ENCODE results near the gene GIGYF2.

Gene GIGYF2

DNA sequence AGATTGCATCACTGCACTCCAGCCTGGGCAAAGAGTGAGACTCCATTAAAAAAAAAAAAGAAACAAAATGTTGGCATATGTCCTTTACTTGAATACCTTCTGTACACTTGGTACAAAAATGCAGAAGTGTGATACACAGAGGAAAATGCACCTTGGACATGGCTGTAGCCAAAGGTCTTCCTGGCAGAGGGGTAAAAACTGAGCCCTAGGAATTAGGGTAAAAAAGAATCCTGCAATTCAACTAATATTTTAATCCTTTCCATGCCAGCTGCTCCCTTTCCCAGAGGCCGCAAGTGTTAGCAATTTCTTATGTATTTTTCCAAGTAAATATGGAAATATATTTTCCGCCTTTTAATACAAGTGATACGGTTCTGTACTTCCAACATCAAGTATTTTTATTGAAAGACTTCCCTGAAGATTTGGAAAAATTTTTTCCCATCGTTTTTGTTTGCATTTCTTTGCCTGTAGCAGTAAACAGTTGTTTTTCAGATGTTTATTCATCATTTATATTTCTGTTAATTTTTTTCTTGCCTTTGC is 53.1 kb downstream of the GIGYF2 start:
- no peak overlapping the region for H3K4me3 ChIP-seq (ENCODE audit: low read length)
- DNase-seq (ENCODE audit: low read depth): no peak
- no peak for TF ChIP-seq CTCF (IDR thresholded peaks at IDR 0.05; ENCODE audit: insufficient read depth, low read depth, low read length, missing control alignments)

GRCh38 chr2:232757905-232758304 is 60.8 kb downstream of the GIGYF2 start:
- DNase-seq (ENCODE audit: low read depth): no peak
- TF ChIP-seq CTCF (IDR thresholded peaks at IDR 0.05; ENCODE audit: insufficient read depth, low read depth, low read length, missing control alignments): no peak

GRCh38 chr2:232761301-232761907 is 64.3 kb downstream of the GIGYF2 start:
- DNase-seq (ENCODE audit: low read depth): peak; percentile 60
- TF ChIP-seq CTCF (IDR thresholded peaks at IDR 0.05; ENCODE audit: insufficient read depth, low read depth, low read length, missing control alignments): peak; percentile 67
- H3K4me3 ChIP-seq (ENCODE audit: low read length): no peak overlapping the region

More at GRCh38 chr2:232757905-232758304, 60.8 kb downstream of the GIGYF2 start:
- no peak overlapping the region for H3K4me3 ChIP-seq (ENCODE audit: low read length)

GRCh38 chr2:232767866-232768265 is 70.7 kb downstream of the GIGYF2 start:
- no peak overlapping the region for H3K4me3 ChIP-seq (ENCODE audit: low read length)
- no peak for DNase-seq (ENCODE audit: low read depth)
- TF ChIP-seq CTCF (IDR thresholded peaks at IDR 0.05; ENCODE audit: insufficient read depth, low read depth, low read length, missing control alignments): no peak

DNA sequence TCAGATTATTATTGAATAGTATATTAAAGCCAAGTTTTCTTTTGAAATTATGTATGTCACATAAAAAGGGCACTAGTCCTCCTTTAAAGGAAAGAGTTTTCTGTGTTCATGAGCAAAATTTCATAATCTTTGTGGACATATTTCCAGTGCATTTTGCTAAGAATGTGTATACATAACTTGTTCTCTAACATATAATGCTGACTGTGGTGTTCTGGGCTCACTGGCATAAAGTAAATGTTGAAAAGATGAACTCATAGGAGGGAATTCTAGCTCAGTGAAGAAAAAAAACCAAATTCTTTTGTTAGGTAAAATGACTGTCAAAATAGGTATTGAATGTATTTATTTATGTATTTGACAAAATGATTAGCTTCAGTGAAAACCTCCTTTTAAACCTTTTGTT is 73.1 kb downstream of the GIGYF2 start:
- H3K4me3 ChIP-seq (ENCODE audit: low read length): no peak overlapping the region
- DNase-seq (ENCODE audit: low read depth): no peak
- no peak for TF ChIP-seq CTCF (IDR thresholded peaks at IDR 0.05; ENCODE audit: insufficient read depth, low read depth, low read length, missing control alignments)

GRCh38 chr2:232771870-232772269 is 74.7 kb downstream of the GIGYF2 start:
- TF ChIP-seq CTCF (IDR thresholded peaks at IDR 0.05; ENCODE audit: insufficient read depth, low read depth, low read length, missing control alignments): no peak
- DNase-seq (ENCODE audit: low read depth): no peak
- H3K4me3 ChIP-seq (ENCODE audit: low read length): no peak overlapping the region

DNA sequence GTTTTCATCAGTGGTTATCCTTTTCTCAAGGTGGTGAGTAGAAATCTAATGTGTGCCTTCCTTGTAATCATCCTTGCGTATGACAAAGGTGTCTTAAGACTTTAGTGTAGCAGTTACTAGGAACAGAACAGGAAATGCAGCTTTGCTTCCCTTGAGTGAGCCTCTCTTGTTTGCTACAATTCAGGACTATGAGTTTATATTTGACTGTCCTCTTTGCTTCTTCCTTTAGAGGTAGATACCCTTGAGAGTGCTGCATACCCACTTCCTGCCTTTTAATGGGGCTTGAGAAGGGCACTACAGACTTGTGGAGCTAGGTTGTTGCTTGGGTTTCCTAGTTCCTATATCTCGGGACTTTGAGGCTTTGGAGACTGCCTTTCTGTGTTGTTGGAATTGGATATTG is 75.4 kb downstream of the GIGYF2 start:
- no peak for DNase-seq (ENCODE audit: low read depth)
- H3K4me3 ChIP-seq (ENCODE audit: low read length): no peak overlapping the region
- TF ChIP-seq CTCF (IDR thresholded peaks at IDR 0.05; ENCODE audit: insufficient read depth, low read depth, low read length, missing control alignments): no peak

All from epithelial cell of esophagus (primary cell).